Neuronal stem cell (in vitro differentiated cells): ENCODE results near the gene EWSR1.

ENCODE experiments used
- DNase-seq: peaks from one replicate; pipeline ENCODE4 v3.0.0-alpha.2; 2013; ENCODE audit warnings: low spot score
- H2AFZ ChIP-seq: one replicate; pipeline ENCODE4 v1.6.1; 2013; ENCODE audit warnings: mild to moderate bottlenecking, low read length, inconsistent platforms
- H2AK5ac ChIP-seq: 2 replicates; pipeline ENCODE4 v1.6.1; 2013; ENCODE audit warnings: low read depth, mild to moderate bottlenecking, inconsistent platforms, low read length, moderate library complexity, mixed read lengths
- H2BK120ac ChIP-seq: 2 replicates; pipeline ENCODE4 v1.6.1; 2013; ENCODE audit warnings: low read depth, mild to moderate bottlenecking, inconsistent platforms, low read length, moderate library complexity, mixed read lengths
- H2BK12ac ChIP-seq: one replicate; pipeline ENCODE4 v1.6.1; 2013; ENCODE audit warnings: low read length, inconsistent platforms
- H2BK15ac ChIP-seq: 2 replicates; pipeline ENCODE4 v1.6.1; 2013; ENCODE audit warnings: mild to moderate bottlenecking, low read length, inconsistent platforms, mixed read lengths
- H2BK5ac ChIP-seq: one replicate; pipeline ENCODE4 v1.6.1; 2013; ENCODE audit warnings: inconsistent platforms, mild to moderate bottlenecking, low read length, moderate library complexity
- H3K14ac ChIP-seq: one replicate; pipeline ENCODE4 v1.6.1; 2013; ENCODE audit warnings: low read length, inconsistent platforms
- H3K18ac ChIP-seq: 2 replicates; pipeline ENCODE4 v1.6.1; 2013; ENCODE audit warnings: low read length, inconsistent platforms
- H3K23ac ChIP-seq: 2 replicates; pipeline ENCODE4 v1.6.1; 2013; ENCODE audit warnings: low read depth, mild to moderate bottlenecking, mixed read lengths, low read length, inconsistent platforms; ENCODE audit not compliant: poor library complexity
- H3K27ac ChIP-seq: replicated peaks from 3 replicates; pipeline ENCODE4 v1.5.1; 2013; ENCODE audit warnings: low read length, inconsistent platforms
- H3K27me3 ChIP-seq, 3 experiments: 2 replicates each; pipeline ENCODE4 v1.6.1; 2013; ENCODE audit warnings: low read length in 3 of 3, mild to moderate bottlenecking in 2 of 3, inconsistent platforms in 1 of 3, low read depth in 1 of 3, mixed read lengths in 1 of 3, moderate library complexity in 1 of 3; ENCODE audit not compliant: control insufficient read depth in 3 of 3, insufficient read depth in 3 of 3
- H3K36me3 ChIP-seq, 2 donors: replicated peaks in 1 of 2; 2 replicates each; pipeline ENCODE4 v1.6.1; 2013; ENCODE audit warnings: low read length in 2 of 2; ENCODE audit not compliant: control insufficient read depth in 2 of 2, insufficient read depth in 2 of 2
- H3K4ac ChIP-seq: 2 replicates; pipeline ENCODE4 v1.6.1; 2013; ENCODE audit warnings: inconsistent platforms, mild to moderate bottlenecking, low read length, moderate library complexity
- H3K4me1 ChIP-seq, 2 donors: 1 replicate in 1 of 2; 2 replicates in 1 of 2; pipeline ENCODE4 v1.6.1; 2013; ENCODE audit warnings: low read length in 2 of 2, low read depth in 1 of 2; ENCODE audit not compliant: control insufficient read depth in 2 of 2, insufficient read depth in 1 of 2
- H3K4me2 ChIP-seq: one replicate; pipeline ENCODE4 v1.6.1; 2013; ENCODE audit warnings: mild to moderate bottlenecking, low read length, inconsistent platforms; ENCODE audit not compliant: insufficient read depth, poor library complexity, severe bottlenecking
- H3K4me3 ChIP-seq, 2 donors: 2 replicates each; pipeline ENCODE4 v1.5.1; 2013; ENCODE audit warnings: low read length in 2 of 2, mild to moderate bottlenecking in 2 of 2, inconsistent platforms in 1 of 2, moderate library complexity in 1 of 2
- H3K79me1 ChIP-seq: one replicate; pipeline ENCODE4 v1.6.1; 2013; ENCODE audit warnings: low read depth, mild to moderate bottlenecking, inconsistent platforms, low read length, moderate library complexity
- H3K9ac ChIP-seq: one replicate; pipeline ENCODE4 v1.6.1; 2013; ENCODE audit warnings: mild to moderate bottlenecking, low read depth, low read length, inconsistent platforms; ENCODE audit not compliant: poor library complexity
- H3K9me3 ChIP-seq, 2 donors: replicated peaks in 1 of 2; 2 replicates each; pipeline versions ENCODE3 to v1.6.1; 2013; ENCODE audit warnings: low read length in 2 of 2, mild to moderate bottlenecking in 2 of 2, inconsistent platforms in 1 of 2, low read depth in 1 of 2, mixed read lengths in 1 of 2, moderate library complexity in 1 of 2; ENCODE audit not compliant: control insufficient read depth in 2 of 2, insufficient read depth in 1 of 2
- H4K8ac ChIP-seq: one replicate; pipeline ENCODE4 v1.6.1; 2013; ENCODE audit warnings: low read depth, mild to moderate bottlenecking, inconsistent platforms, low read length, moderate library complexity
- H4K91ac ChIP-seq: one replicate; pipeline ENCODE4 v1.6.1; 2013; ENCODE audit warnings: low read length, low read depth, mild to moderate bottlenecking, inconsistent platforms; ENCODE audit not compliant: poor library complexity
- WGBS, 2 donors: extraction: QIAGEN DNeasy Blood & Tissue Kit; methylation state at CpG; one replicate each; pipeline ENCODE4 v1.1.7; 2013; ENCODE audit warnings: missing lambda C conversion rate in 2 of 2, mixed read lengths in 1 of 2; ENCODE audit not compliant: insufficient read length in 2 of 2, insufficient replicate concordance in 1 of 2; ENCODE audit errors: extremely low coverage in 2 of 2; 5-methylcytosine and 5-hydroxymethylcytosine counted together

The EWSR1 gene

DNA sequence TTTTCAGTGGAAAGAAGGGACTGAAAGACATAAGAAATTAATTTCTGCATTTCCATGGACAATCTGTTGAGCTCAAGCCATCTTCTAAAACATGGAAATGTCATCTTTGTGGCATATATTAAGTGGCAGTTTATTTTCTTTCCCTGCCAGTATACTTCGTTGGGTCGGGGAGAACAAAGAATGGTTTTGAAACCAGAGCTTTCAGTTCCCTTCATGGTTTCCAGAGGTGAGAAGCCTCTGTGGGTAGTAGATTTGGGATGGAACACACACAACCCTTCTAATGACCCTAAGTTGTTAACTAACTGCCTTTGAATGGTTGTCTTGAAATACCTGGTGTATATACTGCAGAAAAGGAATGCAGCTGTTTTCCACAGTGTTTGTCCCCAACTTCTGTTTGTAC is 20.8 kb downstream of the EWSR1 start:
- Histone ChIP-seq H3K9me3 (no peaks in the 10 kb centered on the region), H3K79me1 (no peaks in the 10 kb centered on the region), H4K91ac (no peak overlapping the region), H2BK5ac (no peak overlapping the region), H3K18ac (no peak overlapping the region), H2AFZ (no peak overlapping the region), H3K4me2 (no peak overlapping the region), H2BK12ac (no peak overlapping the region), H3K9ac (no peak overlapping the region), H3K14ac (no peak overlapping the region), H3K4ac (no peak overlapping the region), H2BK15ac (no peak overlapping the region), H2AK5ac (no peak overlapping the region), H3K27me3 (no peaks in the 10 kb centered on the region), H4K8ac (no peak overlapping the region), H2BK120ac (no peak overlapping the region), H3K4me3 (no peak overlapping the region), H3K36me3 (peaks cover 55 to 99% of the 10 kb centered on the region in 2 donors), H3K4me1 (peaks cover 0 to 2% of the 10 kb centered on the region in 2 donors), H3K23ac (no peak overlapping the region), H3K27ac (no peak overlapping the region)
- WGBS, 2 donors: no CpG with 5 or more reads among the region's 2 CpGs
- DNase-seq: no peak

DNA sequence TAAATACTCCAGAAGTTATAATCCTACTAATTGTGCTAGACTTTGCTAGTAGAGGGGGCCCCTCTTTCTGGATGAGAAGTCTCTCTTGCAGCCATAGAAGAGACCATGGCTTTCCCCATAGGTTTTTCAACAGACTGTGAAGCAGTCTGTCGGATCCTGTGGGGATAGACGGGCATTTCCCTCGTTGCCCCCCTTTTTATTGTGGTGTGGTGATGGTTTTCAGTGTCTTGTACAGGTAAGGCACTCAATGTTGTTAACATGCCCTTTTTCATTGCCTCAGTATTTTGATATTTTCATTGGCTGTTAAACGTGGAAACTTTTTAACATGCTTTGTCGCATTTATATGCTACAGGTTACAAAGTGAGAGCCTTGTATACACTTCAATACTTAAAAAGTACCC is 22.0 kb downstream of the EWSR1 start:
- Histone ChIP-seq H3K4me2 (no peak overlapping the region), H3K23ac (no peak overlapping the region), H3K36me3 (peaks cover 51 to 99% of the 10 kb centered on the region in 2 donors), H2AK5ac (no peak overlapping the region), H3K9me3 (no peaks in the 10 kb centered on the region), H2BK120ac (no peak overlapping the region), H3K4me1 (peaks cover 0 to 2% of the 10 kb centered on the region in 2 donors), H4K8ac (no peak overlapping the region), H3K18ac (no peak overlapping the region), H2AFZ (no peak overlapping the region), H3K4ac (no peak overlapping the region), H3K9ac (no peak overlapping the region), H3K79me1 (no peaks in the 10 kb centered on the region), H3K4me3 (no peak overlapping the region), H2BK5ac (no peak overlapping the region), H3K14ac (no peak overlapping the region), H2BK15ac (no peak overlapping the region), H2BK12ac (no peak overlapping the region), H3K27ac (no peak overlapping the region), H4K91ac (no peak overlapping the region), H3K27me3 (no peaks in the 10 kb centered on the region)
- no peak for DNase-seq
- WGBS, 2 donors: no CpG with 5 or more reads among the region's 5 CpGs

DNA sequence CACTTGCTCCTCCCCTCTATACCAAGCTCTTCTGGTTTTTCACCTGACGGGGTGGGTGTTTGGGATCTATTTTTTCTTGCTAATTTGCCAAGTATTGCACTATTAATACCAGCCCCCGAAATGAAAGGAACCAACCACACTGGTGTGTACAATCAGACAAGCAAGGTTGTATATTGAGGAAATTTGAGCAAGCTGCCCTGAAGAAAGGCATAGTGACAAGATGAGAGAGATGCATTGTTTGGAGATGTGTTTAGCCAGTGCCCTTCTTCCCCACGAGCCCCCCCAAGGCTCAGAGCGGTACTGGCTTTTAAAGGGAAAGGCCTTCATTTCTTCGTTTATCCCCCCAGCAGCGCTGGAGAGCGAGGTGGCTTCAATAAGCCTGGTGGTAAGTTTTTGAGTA is 23.1 kb downstream of the EWSR1 start:
- H2AK5ac ChIP-seq: no peak overlapping the region
- no peak overlapping the region for H2BK15ac ChIP-seq
- no peaks in the 10 kb centered on the region for H3K9me3 ChIP-seq
- no peak overlapping the region for H4K8ac ChIP-seq
- no peak overlapping the region for H3K4me2 ChIP-seq
- no CpG with 5 or more reads among the region's 7 CpGs for WGBS, 2 donors
- H2BK120ac ChIP-seq: no peak overlapping the region
- DNase-seq: no peak
- no peak overlapping the region for H3K23ac ChIP-seq
- no peak overlapping the region for H2BK12ac ChIP-seq
- H3K4me3 ChIP-seq: no peak overlapping the region
- H3K36me3 ChIP-seq: peaks cover 52 to 100% of the 10 kb centered on the region in 2 donors
- no peak overlapping the region for H4K91ac ChIP-seq
- H3K27ac ChIP-seq: no peak overlapping the region
- no peaks in the 10 kb centered on the region for H3K27me3 ChIP-seq
- no peak overlapping the region for H2AFZ ChIP-seq
- no peaks in the 10 kb centered on the region for H3K79me1 ChIP-seq
- no peak overlapping the region for H3K4ac ChIP-seq
- H2BK5ac ChIP-seq: no peak overlapping the region
- no peak overlapping the region for H3K14ac ChIP-seq
- H3K4me1 ChIP-seq: peaks cover 0 to 2% of the 10 kb centered on the region in 2 donors
- H3K9ac ChIP-seq: no peak overlapping the region
- H3K18ac ChIP-seq: no peak overlapping the region

DNA sequence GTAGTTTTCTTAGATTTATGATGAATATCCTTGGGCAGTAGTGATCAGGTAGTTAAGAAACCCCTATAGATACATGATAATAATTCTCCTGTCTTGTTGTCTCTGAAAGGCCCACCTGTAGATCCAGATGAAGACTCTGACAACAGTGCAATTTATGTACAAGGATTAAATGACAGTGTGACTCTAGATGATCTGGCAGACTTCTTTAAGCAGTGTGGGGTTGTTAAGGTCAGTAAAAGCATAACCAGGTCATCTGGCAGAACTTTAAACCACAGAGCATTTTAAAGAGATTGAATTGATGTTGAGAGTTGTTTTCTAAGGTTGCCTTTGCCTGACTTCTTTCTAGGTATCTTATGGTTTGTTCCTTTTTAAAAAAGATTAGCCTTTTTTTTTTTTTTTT is 24.3 kb downstream of the EWSR1 start:
- no peak overlapping the region for H3K18ac ChIP-seq
- H3K79me1 ChIP-seq: no peaks in the 10 kb centered on the region
- no peak overlapping the region for H3K23ac ChIP-seq
- H2AFZ ChIP-seq: no peak overlapping the region
- no peak overlapping the region for H2AK5ac ChIP-seq
- no peak overlapping the region for H3K4me2 ChIP-seq
- H3K27me3 ChIP-seq: no peaks in the 10 kb centered on the region
- no peak overlapping the region for H3K4ac ChIP-seq
- H4K91ac ChIP-seq: no peak overlapping the region
- H3K27ac ChIP-seq: no peak overlapping the region
- H3K36me3 ChIP-seq: peaks cover 56 to 100% of the 10 kb centered on the region in 2 donors
- no peak overlapping the region for H2BK120ac ChIP-seq
- no peak overlapping the region for H3K4me3 ChIP-seq
- peaks cover 0 to 2% of the 10 kb centered on the region in 2 donors for H3K4me1 ChIP-seq
- no peaks in the 10 kb centered on the region for H3K9me3 ChIP-seq
- no peak overlapping the region for H2BK5ac ChIP-seq
- no peak overlapping the region for H3K9ac ChIP-seq
- no peak overlapping the region for H3K14ac ChIP-seq
- H2BK15ac ChIP-seq: no peak overlapping the region
- no peak for DNase-seq
- no peak overlapping the region for H2BK12ac ChIP-seq
- H4K8ac ChIP-seq: no peak overlapping the region
